Caco-2 (cell line): Measurements from ENCODE around the gene ARHGEF28. TPM values are rescaled to one million over a fixed set of nuclear protein-coding genes. Genes with fewer than 3 reads are reported as not detected.

Experiments
- BruUV-seq: library from RNA; stranded (reverse); fragments of 400-500 nt; replicated peaks from 2 replicates; lab custom pipeline; 2021; lab: Mats Ljungman, UMichigan
- CTCF ChIA-PET: fragments of 300-600 bp; sonication (Branson Sonifier 250); formaldehyde crosslinking; loops from one replicate; lab custom pipeline; 2022; ENCODE audit warnings: antibody characterized with exemption; lab: Charles Lee
- POLR2A ChIA-PET: fragments of 300-600 bp; sonication (Branson Sonifier 250); formaldehyde crosslinking; loops from one replicate; lab custom pipeline; 2022; ENCODE audit warnings: antibody characterized with exemption; lab: Charles Lee
- DNase-seq, 2 experiments: peaks; one replicate each; pipeline versions ENCODE4 v3.0.0 to v3.0.0-alpha.2; 2020 to 2022
- H3K27me3 ChIP-seq: replicated peaks from 2 replicates; pipeline ENCODE4 v1.6.0; 2011; ENCODE audit warnings: low read length; ENCODE audit not compliant: control insufficient read depth, insufficient read depth
- H3K36me3 ChIP-seq: 2 replicates; pipeline ENCODE4 v1.5.1; 2011; ENCODE audit warnings: low read length; ENCODE audit not compliant: control insufficient read depth, insufficient read depth
- H3K4me1 ChIP-seq: fragments of 250-450 bp; sonication (Bioruptor Pico); 2 replicates; pipeline ENCODE4 v1.5.1; 2020; ENCODE audit warnings: mild to moderate bottlenecking
- H3K4me3 ChIP-seq: 2 replicates; pipeline ENCODE4 v1.5.1; 2011; ENCODE audit warnings: low read depth, mild to moderate bottlenecking, control low read depth, low read length
- H3K9me3 ChIP-seq: fragments of 250-450 bp; sonication (Bioruptor Pico); 2 replicates; pipeline ENCODE4 v1.5.1; 2020; ENCODE audit warnings: mild to moderate bottlenecking, moderate library complexity
- H3K27ac Mint-ChIP-seq: one replicate; pipeline ENCODE4 v1.8.0; 2022; ENCODE audit warnings: mixed read lengths; ENCODE audit not compliant: unreplicated experiment
- H3K27me3 Mint-ChIP-seq: one replicate; pipeline ENCODE4 v1.8.0; 2022; ENCODE audit warnings: mixed read lengths; ENCODE audit not compliant: insufficient read depth, unreplicated experiment
- H3K36me3 Mint-ChIP-seq: one replicate; pipeline ENCODE4 v1.8.0; 2022; ENCODE audit warnings: mild to moderate bottlenecking, mixed read lengths; ENCODE audit not compliant: insufficient read depth, unreplicated experiment
- H3K4me1 Mint-ChIP-seq: one replicate; pipeline ENCODE4 v1.8.0; 2022; ENCODE audit warnings: low read depth, mixed read lengths; ENCODE audit not compliant: unreplicated experiment
- H3K4me3 Mint-ChIP-seq: one replicate; pipeline ENCODE4 v1.8.0; 2022; ENCODE audit warnings: mild to moderate bottlenecking, moderate library complexity, mixed read lengths; ENCODE audit not compliant: unreplicated experiment
- H3K9me3 Mint-ChIP-seq: one replicate; pipeline ENCODE4 v1.8.0; 2022; ENCODE audit warnings: mixed read lengths; ENCODE audit not compliant: unreplicated experiment
- intact Hi-C: fragments of 100-400 bp; cut with micrococcal nuclease; formaldehyde crosslinking; loops from one replicate; pipeline ENCODE4 v1.10.0; 2022; ENCODE audit not compliant: unreplicated experiment
- total RNA-seq: library from RNA; stranded (reverse); gene quantifications from 2 replicates; pipeline ENCODE4 v1.2.3, GENCODE V29; 2022
- TF ChIP-seq, protein P1 (sequence below), 2 experiments: fragments of 200-600 bp in 1 of 2; IDR thresholded peaks; 1 replicate in 1 of 2; 2 replicates in 1 of 2; pipeline versions ENCODE4 v1.5.1 to v1.8.0; 2011 to 2022; ENCODE audit warnings: antibody characterized with exemption in 1 of 2, control low read depth in 1 of 2, inconsistent platforms in 1 of 2, low read depth in 1 of 2, low read length in 1 of 2, mild to moderate bottlenecking in 1 of 2, moderate library complexity in 1 of 2; ENCODE audit not compliant: insufficient read depth in 1 of 2, severe bottlenecking in 1 of 2, unreplicated experiment in 1 of 2

Gene ARHGEF28
- total RNA-seq, 1 experiment from 2014 or later: 4.6 TPM

DNA sequence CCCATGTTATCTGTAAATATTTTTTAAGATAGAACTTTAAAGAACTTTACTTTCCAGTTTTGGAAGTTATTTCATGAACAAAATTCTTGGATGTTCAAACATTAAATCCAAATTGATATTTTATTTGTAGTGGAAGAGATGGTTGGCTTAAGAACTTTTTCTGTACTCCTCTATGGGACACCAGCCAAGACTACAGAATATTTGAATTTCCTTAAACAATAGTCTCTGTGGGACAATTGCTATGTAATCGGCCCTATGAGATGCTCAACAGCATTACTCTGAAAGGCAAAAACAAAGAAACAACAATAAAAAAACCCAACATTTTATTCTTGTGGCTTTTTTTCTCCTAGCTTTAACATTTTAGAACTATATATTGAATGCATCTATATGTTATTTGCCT is 289.3 kb downstream of the ARHGEF28 start:
- no TSS peak for BruUV-seq
- Mint-ChIP-seq H3K27me3 (no peaks in the 10 kb centered on the region), H3K27ac (no peak overlapping the region), H3K36me3 (no peaks in the 10 kb centered on the region), H3K4me3 (no peak overlapping the region), H3K9me3 (no peaks in the 10 kb centered on the region), H3K4me1 (no peaks in the 10 kb centered on the region)
- no peaks in the 10 kb centered on the region for H3K4me1 ChIP-seq
- TF ChIP-seq, protein P1, sequence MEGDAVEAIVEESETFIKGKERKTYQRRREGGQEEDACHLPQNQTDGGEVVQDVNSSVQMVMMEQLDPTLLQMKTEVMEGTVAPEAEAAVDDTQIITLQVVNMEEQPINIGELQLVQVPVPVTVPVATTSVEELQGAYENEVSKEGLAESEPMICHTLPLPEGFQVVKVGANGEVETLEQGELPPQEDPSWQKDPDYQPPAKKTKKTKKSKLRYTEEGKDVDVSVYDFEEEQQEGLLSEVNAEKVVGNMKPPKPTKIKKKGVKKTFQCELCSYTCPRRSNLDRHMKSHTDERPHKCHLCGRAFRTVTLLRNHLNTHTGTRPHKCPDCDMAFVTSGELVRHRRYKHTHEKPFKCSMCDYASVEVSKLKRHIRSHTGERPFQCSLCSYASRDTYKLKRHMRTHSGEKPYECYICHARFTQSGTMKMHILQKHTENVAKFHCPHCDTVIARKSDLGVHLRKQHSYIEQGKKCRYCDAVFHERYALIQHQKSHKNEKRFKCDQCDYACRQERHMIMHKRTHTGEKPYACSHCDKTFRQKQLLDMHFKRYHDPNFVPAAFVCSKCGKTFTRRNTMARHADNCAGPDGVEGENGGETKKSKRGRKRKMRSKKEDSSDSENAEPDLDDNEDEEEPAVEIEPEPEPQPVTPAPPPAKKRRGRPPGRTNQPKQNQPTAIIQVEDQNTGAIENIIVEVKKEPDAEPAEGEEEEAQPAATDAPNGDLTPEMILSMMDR (IDR thresholded peaks at IDR 0.05; ENCODE audit: insufficient read depth in 1 of 2, low read depth in 1 of 2, low read length in 1 of 2, severe bottlenecking in 1 of 2, unreplicated experiment in 1 of 2): no peak
- ChIA-PET POLR2A (no interaction called here), CTCF (no interaction called here)
- no peak for DNase-seq
- intact Hi-C loops: no loop called here
- H3K9me3 ChIP-seq: no peaks in the 10 kb centered on the region
- no peak overlapping the region for H3K4me3 ChIP-seq
- H3K27me3 ChIP-seq: no peaks in the 10 kb centered on the region
- H3K36me3 ChIP-seq: no peaks in the 10 kb centered on the region

DNA sequence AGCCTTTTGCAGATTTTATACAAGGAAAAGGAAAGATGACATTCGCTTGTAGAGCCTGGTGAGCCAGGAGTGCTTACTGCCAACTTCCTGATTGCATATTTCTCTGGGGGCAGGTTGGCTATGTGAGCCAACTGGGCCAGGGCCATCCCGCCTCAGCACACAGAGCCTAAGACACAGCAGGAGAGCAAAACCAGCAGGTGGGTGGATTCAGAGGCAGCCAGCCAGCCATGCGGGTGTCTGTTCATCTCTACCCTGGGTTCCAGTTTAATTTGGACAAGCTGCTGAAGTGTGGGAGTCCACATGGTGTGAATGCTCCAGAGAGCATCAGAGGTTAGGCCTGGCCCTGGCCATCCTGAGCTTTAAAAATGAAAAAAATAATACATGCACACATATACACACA is 291.4 kb downstream of the ARHGEF28 start:
- Mint-ChIP-seq H3K27ac (no peak overlapping the region), H3K4me3 (no peak overlapping the region), H3K27me3 (no peaks in the 10 kb centered on the region), H3K36me3 (no peaks in the 10 kb centered on the region), H3K4me1 (no peaks in the 10 kb centered on the region), H3K9me3 (no peaks in the 10 kb centered on the region)
- ChIA-PET POLR2A (no interaction called here), CTCF (no interaction called here)
- Histone ChIP-seq H3K27me3 (no peaks in the 10 kb centered on the region), H3K4me1 (no peaks in the 10 kb centered on the region), H3K9me3 (no peaks in the 10 kb centered on the region), H3K4me3 (no peak overlapping the region), H3K36me3 (no peaks in the 10 kb centered on the region)
- no peak for DNase-seq
- BruUV-seq: no TSS peak
- intact Hi-C loops: no loop called here
- TF ChIP-seq, protein P1 (IDR thresholded peaks at IDR 0.05; ENCODE audit: insufficient read depth in 1 of 2, low read depth in 1 of 2, low read length in 1 of 2, severe bottlenecking in 1 of 2, unreplicated experiment in 1 of 2): no peak

DNA sequence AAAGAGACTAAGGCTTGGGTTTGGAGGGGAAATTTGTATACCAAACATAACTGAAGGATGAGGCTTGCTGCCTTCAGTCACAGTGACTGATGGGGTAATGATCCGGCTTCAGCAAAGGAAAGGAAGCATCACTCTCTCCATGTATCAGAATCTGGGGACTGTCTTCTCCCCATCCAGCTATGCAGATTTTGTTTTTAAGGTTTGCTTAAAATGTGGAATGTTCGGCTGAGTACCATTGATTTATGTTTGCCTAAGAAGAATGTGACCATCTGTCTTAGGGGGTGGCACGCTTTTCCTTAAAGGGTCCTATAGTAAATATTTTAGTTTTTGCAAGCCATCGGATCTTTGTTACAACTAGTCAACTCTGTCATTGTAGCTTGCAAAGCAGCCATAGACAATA is 291.9 kb downstream of the ARHGEF28 start:
- Histone ChIP-seq H3K4me3 (no peak overlapping the region), H3K27me3 (no peaks in the 10 kb centered on the region), H3K9me3 (no peaks in the 10 kb centered on the region), H3K4me1 (no peaks in the 10 kb centered on the region), H3K36me3 (no peaks in the 10 kb centered on the region)
- TF ChIP-seq, protein P1 (IDR thresholded peaks at IDR 0.05; ENCODE audit: insufficient read depth in 1 of 2, low read depth in 1 of 2, low read length in 1 of 2, severe bottlenecking in 1 of 2, unreplicated experiment in 1 of 2): no peak
- ChIA-PET POLR2A (no interaction called here), CTCF (no interaction called here)
- no TSS peak for BruUV-seq
- Mint-ChIP-seq H3K4me1 (no peaks in the 10 kb centered on the region), H3K27me3 (no peaks in the 10 kb centered on the region), H3K4me3 (no peak overlapping the region), H3K36me3 (no peaks in the 10 kb centered on the region), H3K27ac (no peak overlapping the region), H3K9me3 (no peaks in the 10 kb centered on the region)
- intact Hi-C loops: no loop called here
- no peak for DNase-seq
